ENCODE data around the gene RAB8B.

DNA sequence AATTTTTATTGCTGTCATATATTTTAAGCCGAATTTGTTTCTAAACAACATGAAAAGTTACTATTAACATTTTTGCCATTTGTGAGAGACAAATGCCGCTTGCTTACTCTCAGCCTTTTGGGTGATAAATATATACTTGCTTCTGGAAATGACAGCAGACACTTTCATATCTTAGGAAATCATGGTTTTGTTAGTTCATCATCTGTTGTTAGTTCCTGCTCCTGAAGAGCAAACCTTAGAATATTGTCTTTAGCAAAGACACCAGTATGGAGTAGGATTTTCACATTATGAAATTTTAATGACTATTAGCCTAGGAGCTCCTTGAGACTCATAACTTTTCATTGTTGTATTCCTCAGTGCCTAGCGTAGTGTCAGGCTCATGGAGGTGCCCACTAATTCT is 36.0 kb downstream of the RAB8B start:
- TF ChIP-seq, protein P1, sequence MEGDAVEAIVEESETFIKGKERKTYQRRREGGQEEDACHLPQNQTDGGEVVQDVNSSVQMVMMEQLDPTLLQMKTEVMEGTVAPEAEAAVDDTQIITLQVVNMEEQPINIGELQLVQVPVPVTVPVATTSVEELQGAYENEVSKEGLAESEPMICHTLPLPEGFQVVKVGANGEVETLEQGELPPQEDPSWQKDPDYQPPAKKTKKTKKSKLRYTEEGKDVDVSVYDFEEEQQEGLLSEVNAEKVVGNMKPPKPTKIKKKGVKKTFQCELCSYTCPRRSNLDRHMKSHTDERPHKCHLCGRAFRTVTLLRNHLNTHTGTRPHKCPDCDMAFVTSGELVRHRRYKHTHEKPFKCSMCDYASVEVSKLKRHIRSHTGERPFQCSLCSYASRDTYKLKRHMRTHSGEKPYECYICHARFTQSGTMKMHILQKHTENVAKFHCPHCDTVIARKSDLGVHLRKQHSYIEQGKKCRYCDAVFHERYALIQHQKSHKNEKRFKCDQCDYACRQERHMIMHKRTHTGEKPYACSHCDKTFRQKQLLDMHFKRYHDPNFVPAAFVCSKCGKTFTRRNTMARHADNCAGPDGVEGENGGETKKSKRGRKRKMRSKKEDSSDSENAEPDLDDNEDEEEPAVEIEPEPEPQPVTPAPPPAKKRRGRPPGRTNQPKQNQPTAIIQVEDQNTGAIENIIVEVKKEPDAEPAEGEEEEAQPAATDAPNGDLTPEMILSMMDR (IDR thresholded peaks at IDR 0.05): no peak
- no peak for TF ChIP-seq POLR2A (IDR thresholded peaks at IDR 0.05; ENCODE audit: low read depth)
- TF ChIP-seq POLR2AphosphoS5 (IDR thresholded peaks at IDR 0.05): no peak
- TF ChIP-seq EP300 (IDR thresholded peaks at IDR 0.05): no peak
